HG02642 (cell line): ENCODE measurements around the gene ETFA.
A peak's percentile ranks its signal among the peaks of the same experiment; 100 is the strongest.

ENCODE experiments used
- ATAC-seq: cut with Tn5 transposase; IDR thresholded peaks from one replicate; pipeline ENCODE4 v1.9.1; 2021; ENCODE audit warnings: mild to moderate bottlenecking; ENCODE audit not compliant: unreplicated experiment, poor library complexity

Gene ETFA

GRCh38 chr15:76340803-76341365 is 29.6 kb upstream of the ETFA start:
- no peak for ATAC-seq

DNA sequence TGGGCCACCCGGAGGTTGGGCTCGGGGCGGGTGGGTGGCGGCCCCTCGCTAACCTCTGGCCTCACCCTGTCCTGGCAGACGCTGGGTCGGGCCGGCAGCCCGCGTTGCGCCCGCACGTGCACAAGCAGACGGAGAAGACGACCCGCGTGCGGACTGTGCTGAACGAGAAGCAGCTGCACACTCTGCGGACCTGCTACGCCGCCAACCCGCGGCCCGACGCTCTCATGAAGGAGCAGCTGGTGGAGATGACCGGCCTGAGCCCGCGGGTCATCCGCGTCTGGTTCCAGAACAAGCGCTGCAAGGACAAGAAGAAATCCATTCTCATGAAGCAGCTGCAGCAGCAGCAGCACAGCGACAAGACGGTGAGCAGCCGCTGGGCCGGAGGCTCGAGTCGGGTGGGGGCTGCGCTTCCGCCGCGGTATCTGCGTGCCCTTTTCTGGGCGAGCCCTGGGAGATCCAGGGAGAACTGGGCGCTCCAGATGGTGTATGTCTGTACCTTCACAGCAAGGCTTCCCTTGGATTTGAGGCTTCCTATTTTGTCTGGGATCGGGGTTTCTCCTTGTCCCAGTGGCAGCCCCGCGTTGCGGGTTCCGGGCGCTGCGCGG is 29.0 kb upstream of the ETFA start:
- no peak for ATAC-seq

- no peak for ATAC-seq
Measured at GRCh38 chr15:76339305-76340197, 28.3 kb upstream of the ETFA start.

- ATAC-seq: no peak
Measured at GRCh38 chr15:76338486-76339304, 27.4 kb upstream of the ETFA start.

- no peak for ATAC-seq
Measured at GRCh38 chr15:76337696-76338485, 26.6 kb upstream of the ETFA start.

- ATAC-seq: no peak
Measured at GRCh38 chr15:76337059-76337695, 25.9 kb upstream of the ETFA start.

GRCh38 chr15:76336254-76337058 is 25.2 kb upstream of the ETFA start, which contains the start of gene ISL2:
Gene ISL2 (plus strand): TSS chr15:76336773. CDS start chr15:76336884, 111 bp downstream.
- peak; percentile 58 for ATAC-seq

DNA sequence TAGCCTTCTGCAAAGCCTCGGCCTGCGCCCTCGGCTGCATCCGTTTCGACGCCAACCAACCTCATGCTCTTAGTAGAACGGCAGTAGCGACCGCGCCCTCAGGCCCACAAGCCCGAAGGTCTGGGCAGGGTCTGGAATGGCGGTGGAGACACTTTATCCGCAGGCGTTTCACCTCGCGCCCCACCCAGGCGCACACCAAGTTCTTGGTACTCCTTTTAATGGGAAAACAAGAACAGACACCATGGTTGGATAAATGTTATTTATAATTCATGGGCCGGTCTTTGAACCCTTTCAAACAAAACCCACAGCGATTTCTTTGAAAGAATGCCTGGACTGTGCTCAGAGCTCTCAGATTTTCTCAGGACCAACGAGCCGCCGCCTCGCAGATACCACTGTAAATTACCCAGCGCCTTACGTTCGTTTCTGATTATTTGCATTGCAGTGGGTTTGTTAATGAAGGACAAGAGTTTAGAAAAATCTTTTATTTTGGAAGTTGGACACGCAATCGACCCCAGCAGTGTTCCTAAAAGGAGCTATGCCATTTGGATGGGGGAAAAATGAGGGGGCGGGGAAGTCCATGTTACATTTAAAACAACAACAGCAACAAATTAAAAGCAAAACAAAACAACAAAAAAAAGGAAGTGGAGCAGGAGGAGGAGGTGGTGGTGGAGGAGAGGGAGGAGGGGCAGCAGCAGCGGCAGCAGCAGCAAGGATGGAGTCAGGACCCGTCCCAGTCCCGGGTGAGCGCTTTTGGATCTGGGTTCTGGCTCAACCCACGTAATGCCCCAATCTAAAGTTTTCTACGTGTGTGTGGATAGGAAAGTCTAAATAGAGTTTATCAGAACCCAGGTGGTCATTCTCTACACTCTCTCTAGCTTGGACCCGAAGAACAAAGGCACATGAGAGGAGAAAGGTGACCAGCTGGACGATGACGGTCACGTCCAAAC is 24.3 kb upstream of the ETFA start:
- ATAC-seq: no peak

DNA sequence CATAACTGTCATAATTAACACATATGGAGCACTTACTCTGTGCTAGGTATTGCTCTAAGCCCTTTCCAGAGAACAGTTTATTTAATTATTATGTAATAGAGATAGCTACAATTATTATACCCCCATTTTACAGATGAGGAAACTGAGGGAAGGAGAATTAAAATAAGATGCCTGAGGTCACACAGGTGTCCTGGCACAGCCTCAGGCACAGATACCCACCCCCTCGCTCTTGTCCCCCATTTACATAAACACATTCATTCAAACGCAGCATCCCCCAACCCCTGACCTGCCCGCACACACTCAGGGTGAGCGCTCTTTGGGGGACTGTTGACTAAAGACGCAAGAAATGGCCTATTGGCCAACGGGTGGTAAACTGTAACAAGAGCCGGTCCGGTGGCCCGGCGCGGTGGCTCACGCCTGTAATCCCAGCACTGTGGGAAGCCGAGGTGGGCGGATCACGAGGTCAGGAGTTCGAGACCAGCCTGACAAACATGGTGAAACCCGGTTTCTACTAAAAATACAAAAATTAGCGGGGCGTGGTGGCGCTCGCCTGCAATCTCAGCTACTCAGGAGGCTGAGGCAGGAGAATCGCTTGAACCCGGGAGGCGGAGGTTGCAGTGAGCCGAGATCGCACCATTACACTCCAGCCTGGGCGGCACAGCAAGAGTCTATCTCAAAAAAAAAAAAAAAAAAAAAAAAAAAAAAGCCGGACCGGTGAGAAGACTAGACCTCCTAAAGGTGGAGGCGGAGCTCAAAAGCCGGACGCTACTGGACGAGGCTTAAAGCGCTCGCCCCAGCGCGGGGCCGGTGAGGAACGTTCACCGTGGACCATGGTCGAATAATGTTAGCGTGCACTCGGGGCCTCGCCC is 23.4 kb upstream of the ETFA start:
- ATAC-seq: no peak

DNA sequence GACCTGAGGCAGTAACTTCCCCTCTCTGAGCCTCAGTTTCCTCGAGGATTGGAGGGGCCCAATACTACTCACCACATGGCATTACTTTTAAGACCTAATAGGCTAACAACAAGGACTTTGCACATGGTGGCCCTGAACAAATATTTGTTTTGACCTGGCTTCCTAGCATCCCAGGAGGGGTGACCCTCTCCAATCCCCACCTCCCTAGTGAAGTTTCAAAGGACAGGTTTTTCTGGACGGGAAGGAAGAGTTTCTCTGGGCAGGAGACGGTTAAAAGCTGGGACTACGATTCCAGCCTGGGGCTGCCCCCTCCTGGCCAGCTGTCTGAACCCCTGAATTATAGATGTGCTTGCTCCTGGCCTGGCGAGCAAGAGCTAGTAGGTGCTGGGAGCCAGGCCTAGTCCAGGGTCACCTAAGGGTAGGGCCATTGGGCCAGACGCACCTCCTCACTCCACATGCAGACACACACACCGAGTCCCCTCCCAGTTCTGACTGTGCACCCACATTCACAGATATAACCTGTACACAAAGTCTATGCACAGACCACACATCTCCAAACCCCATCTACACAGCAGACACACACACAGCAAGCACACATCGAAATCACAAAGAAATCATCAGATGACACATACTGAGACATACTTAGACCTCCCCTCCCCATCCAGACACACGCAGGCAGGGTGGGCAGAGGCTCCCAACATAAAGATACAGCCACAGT is 22.6 kb upstream of the ETFA start:
- ATAC-seq: no peak

DNA sequence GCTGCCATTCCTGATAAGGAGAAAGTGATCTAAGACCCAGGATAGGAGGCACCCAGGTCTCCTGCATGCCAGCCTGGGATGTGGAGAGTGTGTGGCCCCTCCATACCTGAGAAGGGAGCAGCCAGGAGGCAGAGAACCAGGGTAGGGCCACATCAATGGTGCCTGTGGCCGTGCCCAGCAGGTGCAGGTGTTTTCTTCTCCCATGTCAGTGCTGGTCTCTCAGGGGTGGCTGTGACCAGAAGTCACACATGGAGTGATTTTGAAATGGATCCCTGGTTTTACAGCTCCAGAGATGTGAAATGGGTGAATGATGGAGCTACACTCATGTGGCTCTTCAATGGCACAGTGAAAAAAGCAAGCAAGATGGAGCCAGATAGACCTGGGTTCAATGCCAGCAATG is 22.0 kb upstream of the ETFA start:
- ATAC-seq: no peak

DNA sequence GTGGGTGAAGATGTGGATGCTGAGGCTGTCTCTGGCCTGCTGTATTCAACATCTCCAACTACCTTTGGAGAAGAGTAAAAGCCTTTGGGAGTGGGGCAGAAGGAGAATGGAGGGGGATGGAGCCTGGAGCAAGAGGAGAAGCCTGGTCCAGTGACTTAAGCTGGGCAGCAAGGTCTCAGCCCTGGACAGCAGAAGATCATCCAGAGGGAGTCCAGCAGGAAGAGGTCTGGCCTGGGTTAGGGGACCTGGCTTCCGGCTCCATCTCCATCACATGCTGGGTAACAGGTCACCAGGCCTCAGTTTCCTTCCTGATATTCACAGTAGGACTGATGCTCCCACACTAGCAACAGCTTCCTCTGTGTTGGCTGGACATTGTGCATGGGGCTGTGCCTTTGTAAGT is 21.5 kb upstream of the ETFA start:
- ATAC-seq: no peak

DNA sequence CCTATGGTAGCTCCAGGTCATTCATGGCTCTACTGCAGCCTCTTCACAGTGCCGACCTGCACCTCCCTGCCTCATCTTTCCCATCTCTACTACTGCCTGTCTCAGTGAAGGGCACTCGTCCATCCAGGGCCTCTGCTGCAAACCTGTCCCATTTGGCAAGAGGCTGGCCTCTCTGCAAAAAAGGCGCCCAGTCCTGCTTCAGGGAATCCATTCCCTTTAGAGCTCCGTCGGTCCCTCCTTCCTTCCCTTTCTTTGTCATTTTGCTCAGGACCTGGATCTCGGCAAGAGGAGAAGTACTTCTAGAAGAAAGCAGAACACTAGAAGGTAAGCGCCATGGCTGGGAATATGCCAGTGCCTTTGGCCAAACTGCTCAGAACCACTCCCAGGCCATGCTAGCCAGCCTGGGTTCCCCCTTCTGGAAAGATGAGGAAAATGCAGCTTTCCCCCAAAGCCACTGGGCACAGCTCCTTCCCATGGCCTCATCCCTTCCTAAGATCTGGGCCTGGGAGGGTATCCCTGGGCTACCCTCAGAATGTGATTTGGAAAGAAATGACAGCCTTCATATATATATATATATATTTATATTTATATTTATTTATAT is 18.9 kb upstream of the ETFA start:
- ATAC-seq: no peak

DNA sequence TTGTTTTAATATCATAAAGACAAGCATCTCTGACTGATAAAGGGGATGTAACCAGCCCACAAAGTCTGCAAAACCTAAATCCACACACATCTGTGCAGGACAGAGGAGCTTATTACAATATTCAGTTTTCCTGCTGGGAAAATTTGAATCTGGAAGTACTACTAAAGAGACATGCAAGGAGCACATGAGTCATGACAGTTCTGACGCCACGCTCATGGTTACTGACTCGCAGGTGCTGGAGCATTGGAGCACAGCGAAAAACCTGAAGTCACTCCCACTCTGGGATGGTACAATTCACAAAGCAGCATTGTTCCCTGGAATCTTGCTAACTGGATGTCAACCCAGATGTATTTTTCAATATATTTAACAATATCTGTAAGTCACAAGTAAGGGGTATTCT is 17.7 kb upstream of the ETFA start:
- no peak for ATAC-seq

DNA sequence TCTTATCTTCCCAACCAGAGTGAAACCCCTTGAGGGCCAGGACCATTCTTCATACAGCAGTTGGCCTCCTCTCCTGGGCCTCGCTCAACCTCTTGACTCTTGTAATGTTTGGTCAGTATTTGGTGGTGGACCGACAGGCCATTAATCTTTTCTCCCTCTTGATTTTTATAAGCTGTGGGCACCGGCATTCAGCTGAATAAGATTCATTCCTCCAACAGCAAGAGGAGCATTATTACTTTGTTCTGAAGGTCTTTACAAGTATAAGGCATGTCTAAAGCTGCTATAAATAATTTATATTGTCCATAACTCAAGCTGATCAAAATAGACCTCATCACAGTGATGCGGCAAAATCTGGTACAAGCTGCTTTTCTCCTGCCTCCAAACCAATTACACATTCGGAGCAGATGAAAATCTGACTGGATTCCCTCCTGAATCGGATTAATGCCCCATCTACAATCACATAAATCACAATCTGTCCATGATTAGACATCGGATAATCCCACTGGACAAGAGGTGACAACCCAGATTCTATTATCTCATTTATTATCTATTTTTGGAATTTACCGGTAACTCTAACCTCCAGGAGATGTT is 16.9 kb upstream of the ETFA start:
- no peak for ATAC-seq
